GM12892 (cell line): ENCODE results near the gene IQCF5.

Experiments
- POLR2AphosphoS5 ChIP-seq: IDR thresholded peaks from 2 replicates; pipeline ENCODE4 v1.6.1; 2011; ENCODE audit warnings: low read depth, low read length, control low read depth
- TAF1 ChIP-seq: IDR thresholded peaks from 2 replicates; pipeline ENCODE4 v1.6.1; 2011; ENCODE audit warnings: low read depth, mild to moderate bottlenecking, control low read depth, low read length, borderline replicate concordance

DNA sequence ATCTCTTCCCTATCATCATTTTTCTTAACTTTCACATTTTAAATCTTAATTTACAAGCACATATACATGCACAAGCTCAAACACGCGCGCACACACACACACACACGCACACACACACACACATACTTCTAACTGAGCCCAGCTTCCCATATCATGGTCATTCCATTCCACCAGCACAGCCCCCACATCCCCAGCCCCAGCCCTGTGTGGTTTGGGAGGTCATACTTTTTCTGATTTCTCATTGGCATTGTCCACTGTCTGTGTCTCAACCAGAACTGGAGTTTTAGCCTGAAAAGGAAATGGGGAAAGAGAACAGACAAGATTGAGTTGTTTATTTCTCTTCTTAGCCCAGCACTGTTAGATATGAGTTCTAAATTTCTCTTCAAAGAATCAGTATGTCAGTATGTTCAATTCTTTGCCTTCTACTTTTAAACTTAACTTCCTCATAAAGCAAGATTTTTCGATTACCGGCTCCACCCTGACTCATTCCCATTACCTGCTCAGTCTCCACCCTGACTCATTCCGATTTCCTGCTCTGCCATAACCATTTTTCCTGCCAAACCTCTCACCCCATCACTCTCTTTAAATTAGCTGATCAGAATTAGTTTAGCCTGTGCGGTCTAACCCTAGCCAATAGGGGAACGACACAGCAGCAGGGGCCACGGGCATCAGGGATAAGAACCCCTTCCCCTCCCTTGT is 21.4 kb upstream of the IQCF5 start:
- TF ChIP-seq TAF1 = no peak
- no peak for TF ChIP-seq POLR2AphosphoS5
